ENCODE results near the gene LDLRAD3.

DNA sequence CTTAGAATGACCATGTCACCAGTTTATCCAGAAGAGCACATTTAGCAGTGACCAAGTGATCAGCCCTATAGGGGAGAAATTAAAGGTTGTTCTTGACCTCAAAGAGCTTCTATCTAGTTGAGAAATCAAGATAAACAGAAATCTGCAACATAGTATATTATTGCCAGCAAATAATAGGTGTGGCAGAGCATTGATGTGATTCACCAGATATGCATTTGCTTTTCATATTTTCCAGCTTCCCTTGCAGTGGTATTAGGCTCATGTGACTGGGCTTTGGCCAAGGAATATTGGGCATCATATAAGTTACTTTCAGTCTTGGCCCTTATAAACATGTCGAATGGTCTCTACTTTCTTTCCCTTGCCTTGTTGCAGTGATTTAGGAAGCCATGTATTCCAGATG is 310.9 kb downstream of the LDLRAD3 start:
- TF ChIP-seq, protein P1, sequence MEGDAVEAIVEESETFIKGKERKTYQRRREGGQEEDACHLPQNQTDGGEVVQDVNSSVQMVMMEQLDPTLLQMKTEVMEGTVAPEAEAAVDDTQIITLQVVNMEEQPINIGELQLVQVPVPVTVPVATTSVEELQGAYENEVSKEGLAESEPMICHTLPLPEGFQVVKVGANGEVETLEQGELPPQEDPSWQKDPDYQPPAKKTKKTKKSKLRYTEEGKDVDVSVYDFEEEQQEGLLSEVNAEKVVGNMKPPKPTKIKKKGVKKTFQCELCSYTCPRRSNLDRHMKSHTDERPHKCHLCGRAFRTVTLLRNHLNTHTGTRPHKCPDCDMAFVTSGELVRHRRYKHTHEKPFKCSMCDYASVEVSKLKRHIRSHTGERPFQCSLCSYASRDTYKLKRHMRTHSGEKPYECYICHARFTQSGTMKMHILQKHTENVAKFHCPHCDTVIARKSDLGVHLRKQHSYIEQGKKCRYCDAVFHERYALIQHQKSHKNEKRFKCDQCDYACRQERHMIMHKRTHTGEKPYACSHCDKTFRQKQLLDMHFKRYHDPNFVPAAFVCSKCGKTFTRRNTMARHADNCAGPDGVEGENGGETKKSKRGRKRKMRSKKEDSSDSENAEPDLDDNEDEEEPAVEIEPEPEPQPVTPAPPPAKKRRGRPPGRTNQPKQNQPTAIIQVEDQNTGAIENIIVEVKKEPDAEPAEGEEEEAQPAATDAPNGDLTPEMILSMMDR (IDR thresholded peaks at IDR 0.05), result no peak
- TF ChIP-seq EP300 (IDR thresholded peaks at IDR 0.05; ENCODE audit: borderline replicate concordance in 1 of 2, low read depth in 1 of 2, low read length in 1 of 2) (no peak), JUND (IDR thresholded peaks at IDR 0.05) (no peak), FOXJ3 (CRISPR knock-in tag; IDR thresholded peaks at IDR 0.05) (no peak), RXRA (IDR thresholded peaks at IDR 0.05; ENCODE audit: borderline replicate concordance, low read depth) (no peak), TAF1 (IDR thresholded peaks at IDR 0.05; ENCODE audit: borderline replicate concordance, low read depth, low read length) (no peak), NFIC (IDR thresholded peaks at IDR 0.05; ENCODE audit: borderline replicate concordance) (no peak)
- TF ChIP-seq, protein P2, sequence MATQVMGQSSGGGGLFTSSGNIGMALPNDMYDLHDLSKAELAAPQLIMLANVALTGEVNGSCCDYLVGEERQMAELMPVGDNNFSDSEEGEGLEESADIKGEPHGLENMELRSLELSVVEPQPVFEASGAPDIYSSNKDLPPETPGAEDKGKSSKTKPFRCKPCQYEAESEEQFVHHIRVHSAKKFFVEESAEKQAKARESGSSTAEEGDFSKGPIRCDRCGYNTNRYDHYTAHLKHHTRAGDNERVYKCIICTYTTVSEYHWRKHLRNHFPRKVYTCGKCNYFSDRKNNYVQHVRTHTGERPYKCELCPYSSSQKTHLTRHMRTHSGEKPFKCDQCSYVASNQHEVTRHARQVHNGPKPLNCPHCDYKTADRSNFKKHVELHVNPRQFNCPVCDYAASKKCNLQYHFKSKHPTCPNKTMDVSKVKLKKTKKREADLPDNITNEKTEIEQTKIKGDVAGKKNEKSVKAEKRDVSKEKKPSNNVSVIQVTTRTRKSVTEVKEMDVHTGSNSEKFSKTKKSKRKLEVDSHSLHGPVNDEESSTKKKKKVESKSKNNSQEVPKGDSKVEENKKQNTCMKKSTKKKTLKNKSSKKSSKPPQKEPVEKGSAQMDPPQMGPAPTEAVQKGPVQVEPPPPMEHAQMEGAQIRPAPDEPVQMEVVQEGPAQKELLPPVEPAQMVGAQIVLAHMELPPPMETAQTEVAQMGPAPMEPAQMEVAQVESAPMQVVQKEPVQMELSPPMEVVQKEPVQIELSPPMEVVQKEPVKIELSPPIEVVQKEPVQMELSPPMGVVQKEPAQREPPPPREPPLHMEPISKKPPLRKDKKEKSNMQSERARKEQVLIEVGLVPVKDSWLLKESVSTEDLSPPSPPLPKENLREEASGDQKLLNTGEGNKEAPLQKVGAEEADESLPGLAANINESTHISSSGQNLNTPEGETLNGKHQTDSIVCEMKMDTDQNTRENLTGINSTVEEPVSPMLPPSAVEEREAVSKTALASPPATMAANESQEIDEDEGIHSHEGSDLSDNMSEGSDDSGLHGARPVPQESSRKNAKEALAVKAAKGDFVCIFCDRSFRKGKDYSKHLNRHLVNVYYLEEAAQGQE (IDR thresholded peaks at IDR 0.05; ENCODE audit: low read depth, low read length), result no peak
- TF ChIP-seq, protein P3, sequence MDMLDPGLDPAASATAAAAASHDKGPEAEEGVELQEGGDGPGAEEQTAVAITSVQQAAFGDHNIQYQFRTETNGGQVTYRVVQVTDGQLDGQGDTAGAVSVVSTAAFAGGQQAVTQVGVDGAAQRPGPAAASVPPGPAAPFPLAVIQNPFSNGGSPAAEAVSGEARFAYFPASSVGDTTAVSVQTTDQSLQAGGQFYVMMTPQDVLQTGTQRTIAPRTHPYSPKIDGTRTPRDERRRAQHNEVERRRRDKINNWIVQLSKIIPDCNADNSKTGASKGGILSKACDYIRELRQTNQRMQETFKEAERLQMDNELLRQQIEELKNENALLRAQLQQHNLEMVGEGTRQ (IDR thresholded peaks at IDR 0.05; ENCODE audit: borderline replicate concordance, low read depth, low read length), result no peak
- TF ChIP-seq, protein P4, sequence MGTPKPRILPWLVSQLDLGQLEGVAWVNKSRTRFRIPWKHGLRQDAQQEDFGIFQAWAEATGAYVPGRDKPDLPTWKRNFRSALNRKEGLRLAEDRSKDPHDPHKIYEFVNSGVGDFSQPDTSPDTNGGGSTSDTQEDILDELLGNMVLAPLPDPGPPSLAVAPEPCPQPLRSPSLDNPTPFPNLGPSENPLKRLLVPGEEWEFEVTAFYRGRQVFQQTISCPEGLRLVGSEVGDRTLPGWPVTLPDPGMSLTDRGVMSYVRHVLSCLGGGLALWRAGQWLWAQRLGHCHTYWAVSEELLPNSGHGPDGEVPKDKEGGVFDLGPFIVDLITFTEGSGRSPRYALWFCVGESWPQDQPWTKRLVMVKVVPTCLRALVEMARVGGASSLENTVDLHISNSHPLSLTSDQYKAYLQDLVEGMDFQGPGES (IDR thresholded peaks at IDR 0.05; ENCODE audit: low read depth, low read length), result no peak
- TF ChIP-seq, protein P5, sequence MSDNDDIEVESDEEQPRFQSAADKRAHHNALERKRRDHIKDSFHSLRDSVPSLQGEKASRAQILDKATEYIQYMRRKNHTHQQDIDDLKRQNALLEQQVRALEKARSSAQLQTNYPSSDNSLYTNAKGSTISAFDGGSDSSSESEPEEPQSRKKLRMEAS (IDR thresholded peaks at IDR 0.05; ENCODE audit: low read depth), result no peak

Measured in SK-N-SH (cell line).